IMR-90 (cell line): ENCODE measurements around the gene TRPC4AP. TPM values are rescaled to one million over a fixed set of nuclear protein-coding genes. Genes with fewer than 3 reads are reported as not detected.

ENCODE experiments used
- ATAC-seq: fragments of 200-7000 bp; cut with Tn5 transposase; 2 replicates; pipeline ENCODE4 v1.9.1; 2020; ENCODE audit warnings: low read depth, mild to moderate bottlenecking, moderate library complexity
- BruUV-seq: library from RNA; stranded (reverse); fragments of 400-500 nt; replicated peaks from 2 replicates; lab custom pipeline; 2021; lab: Mats Ljungman, UMichigan
- CTCF ChIA-PET: fragments of 300-600 bp; formaldehyde crosslinking; extraction: SDS; loops from one replicate; lab custom pipeline; 2021; ENCODE audit warnings: antibody characterized with exemption; lab: Yijun Ruan, JAX
- POLR2A ChIA-PET: fragments of 300-600 bp; sonication (Branson Sonifier 250); formaldehyde crosslinking; loops from one replicate; lab custom pipeline; 2022; ENCODE audit warnings: antibody characterized with exemption; ENCODE audit not compliant: unreplicated experiment; lab: Charles Lee
- DNase-seq: peaks from one replicate; pipeline ENCODE4 v3.0.0; 2013
- H2AFZ ChIP-seq: replicated peaks from 2 replicates; pipeline ENCODE3; 2013; ENCODE audit warnings: low read length, mild to moderate bottlenecking; ENCODE audit not compliant: poor library complexity
- H2AK5ac ChIP-seq: 2 replicates; pipeline ENCODE4 v1.6.1; 2013; ENCODE audit warnings: low read depth, low read length, inconsistent platforms
- H2AK9ac ChIP-seq: replicated peaks from 2 replicates; pipeline ENCODE3; 2013; ENCODE audit warnings: mild to moderate bottlenecking, low read depth, low read length, moderate library complexity; ENCODE audit not compliant: poor library complexity
- H2BK120ac ChIP-seq: 2 replicates; pipeline ENCODE4 v1.6.1; 2013; ENCODE audit warnings: low read depth, low read length, inconsistent platforms
- H2BK15ac ChIP-seq: 3 replicates; pipeline ENCODE4 v1.6.1; 2013; ENCODE audit warnings: low read depth, low read length, inconsistent platforms
- H2BK20ac ChIP-seq: 2 replicates; pipeline ENCODE4 v1.6.1; 2013; ENCODE audit warnings: low read depth, mild to moderate bottlenecking, inconsistent platforms, low read length, moderate library complexity
- H2BK5ac ChIP-seq: 2 replicates; pipeline ENCODE4 v1.6.1; 2013; ENCODE audit warnings: mild to moderate bottlenecking, low read depth, low read length, inconsistent platforms; ENCODE audit not compliant: poor library complexity, severe bottlenecking
- H3K14ac ChIP-seq: replicated peaks from 2 replicates; pipeline ENCODE4 v1.6.1; 2013; ENCODE audit warnings: low read depth, low read length, inconsistent platforms
- H3K18ac ChIP-seq: 2 replicates; pipeline ENCODE4 v1.6.1; 2013; ENCODE audit warnings: low read depth, low read length, control low read depth
- H3K23ac ChIP-seq: 2 replicates; pipeline ENCODE4 v1.6.1; 2013; ENCODE audit warnings: low read depth, low read length, inconsistent platforms
- H3K27ac ChIP-seq: 2 replicates; pipeline ENCODE4 v1.5.1; 2013; ENCODE audit warnings: mild to moderate bottlenecking, control low read depth, low read length; ENCODE audit not compliant: insufficient read depth
- H3K27me3 ChIP-seq: 2 replicates; pipeline ENCODE4 v1.6.1; 2013; ENCODE audit warnings: low read length; ENCODE audit not compliant: control insufficient read depth, insufficient read depth
- H3K36me3 ChIP-seq: 2 replicates; pipeline ENCODE4 v1.6.1; 2013; ENCODE audit warnings: low read length, mixed read lengths; ENCODE audit not compliant: control insufficient read depth, insufficient read depth
- H3K4ac ChIP-seq: 2 replicates; pipeline ENCODE4 v1.6.1; 2013; ENCODE audit warnings: low read depth, low read length, inconsistent platforms
- H3K4me1 ChIP-seq: 2 replicates; pipeline ENCODE4 v1.6.1; 2013; ENCODE audit warnings: low read length, mixed read lengths; ENCODE audit not compliant: control insufficient read depth, insufficient read depth
- H3K4me2 ChIP-seq: 2 replicates; pipeline ENCODE4 v1.6.1; 2013; ENCODE audit warnings: low read depth, mild to moderate bottlenecking, control low read depth, low read length, moderate library complexity
- H3K4me3 ChIP-seq: 2 replicates; pipeline ENCODE4 v1.5.1; 2013; ENCODE audit warnings: low read depth, mild to moderate bottlenecking, control low read depth, low read length, moderate library complexity; ENCODE audit not compliant: insufficient read depth
- H3K56ac ChIP-seq: 2 replicates; pipeline ENCODE4 v1.6.1; 2013; ENCODE audit warnings: low read length, inconsistent platforms; ENCODE audit not compliant: insufficient read depth; ENCODE audit errors: extremely low read depth
- H3K79me1 ChIP-seq, 2 experiments: 2 replicates each; pipeline ENCODE4 v1.6.1; 2013; ENCODE audit warnings: low read length in 2 of 2, inconsistent platforms in 1 of 2, low read depth in 1 of 2
- H3K9ac ChIP-seq: 2 replicates; pipeline ENCODE4 v1.6.1; 2013; ENCODE audit warnings: low read depth, low read length, control low read depth
- H3K9me1 ChIP-seq: 2 replicates; pipeline ENCODE4 v1.6.1; 2013; ENCODE audit warnings: low read length, inconsistent platforms; ENCODE audit not compliant: insufficient read depth
- H3K9me3 ChIP-seq: 2 replicates; pipeline ENCODE4 v1.6.1; 2013; ENCODE audit warnings: low read length; ENCODE audit not compliant: control insufficient read depth, insufficient read depth
- H4K20me1 ChIP-seq: 2 replicates; pipeline ENCODE4 v1.6.1; 2013; ENCODE audit warnings: low read length, inconsistent platforms; ENCODE audit not compliant: insufficient read depth
- H4K5ac ChIP-seq: 2 replicates; pipeline ENCODE4 v1.6.1; 2013; ENCODE audit warnings: mild to moderate bottlenecking, low read depth, low read length, control low read depth
- H4K8ac ChIP-seq, 2 experiments: 2 replicates each; pipeline ENCODE4 v1.6.1; 2013; ENCODE audit warnings: low read depth in 2 of 2, low read length in 2 of 2, control low read depth in 1 of 2, inconsistent platforms in 1 of 2
- H4K91ac ChIP-seq: 2 replicates; pipeline ENCODE4 v1.6.1; 2013; ENCODE audit warnings: low read depth, low read length, inconsistent platforms; ENCODE audit not compliant: insufficient read depth
- MAFK ChIP-seq: IDR thresholded peaks from 2 replicates; pipeline ENCODE4 v1.6.1; 2012; ENCODE audit warnings: low read depth, low read length, improper control_type of control experiment
- NFE2L2 ChIP-seq: fragments of 150-350 bp; IDR thresholded peaks from 2 replicates; pipeline ENCODE4 v1.6.1; 2016; ENCODE audit warnings: low read depth, mild to moderate bottlenecking, low read length
- RAD21 ChIP-seq: IDR thresholded peaks from 2 replicates; pipeline ENCODE4 v1.6.1; 2012; ENCODE audit warnings: low read length, improper control_type of control experiment
- RFX5 ChIP-seq: IDR thresholded peaks from 2 replicates; pipeline ENCODE4 v1.8.0; 2012; ENCODE audit warnings: low read depth, mild to moderate bottlenecking, low read length, moderate library complexity
- USF2 ChIP-seq: fragments of 150-350 bp; IDR thresholded peaks from 2 replicates; pipeline ENCODE4 v1.6.1; 2017; ENCODE audit warnings: mild to moderate bottlenecking, antibody characterized with exemption, low read length, low read depth
- WGBS, 2 experiments: methylation state at CpG; one replicate each; pipeline versions ENCODE4 v1.1.5 to v1.1.7; 2013; ENCODE audit warnings: missing lambda C conversion rate in 2 of 2; ENCODE audit not compliant: insufficient read length in 1 of 2; ENCODE audit errors: extremely low coverage in 2 of 2; 5-methylcytosine and 5-hydroxymethylcytosine counted together
- dilution Hi-C: fragments of 300-500 bp; cut with HindIII; formaldehyde crosslinking; loops from one replicate; pipeline ENCODE4 v1.14.3; 2018; ENCODE audit warnings: low sequenced_read_pairs; ENCODE audit not compliant: unreplicated experiment
- in situ Hi-C: fragments of 300-500 bp; cut with MboI; formaldehyde crosslinking; loops from 3 replicates; pipeline ENCODE4 v1.14.3; 2019; ENCODE audit warnings: low sequenced_read_pairs, inconsistent platforms, mixed read lengths
- intact Hi-C: fragments of 100-400 bp; cut with micrococcal nuclease; formaldehyde crosslinking; loops from 2 replicates; pipeline ENCODE4 v1.10.0; 2022
- polyA plus RNA-seq, 3 experiments: library from polyadenylated mRNA; depleted of rRNA; stranded (reverse); fragments of >200 nt; gene quantifications; 2 replicates each; pipeline ENCODE4 v1.2.3, GENCODE V29; 2012; ENCODE audit warnings: low replicate concordance in 1 of 3
- total RNA-seq: library from RNA; depleted of rRNA; stranded (reverse); fragments of >200 nt; gene quantifications from 2 replicates; pipeline ENCODE4 v1.2.3, GENCODE V29; 2012

Gene TRPC4AP
- total and polyA plus RNA-seq, 2 of the 4 experiments (the other 2 are of a cell fraction), result 41.0 to 81.0 TPM

GRCh38 chr20:35004749-35005462 lies 87.7 kb downstream of the TRPC4AP start:
- H4K91ac ChIP-seq, result no peak overlapping the region
- peaks cover 95% of the 10 kb centered on the region for H3K36me3 ChIP-seq
- no peak overlapping the region for H2AK5ac ChIP-seq
- no peak overlapping the region for H3K4me2 ChIP-seq
- H3K4me1 ChIP-seq, result no peaks in the 10 kb centered on the region
- H2AFZ ChIP-seq, result no peak overlapping the region
- intact Hi-C loops (loop anchor here (5.0 kb wide), 1 partner anchor 133 kb away; the partner anchor contains the start of gene GGT7), dilution Hi-C loops (no loop called here), in situ Hi-C loops (no loop called here)
- H3K4me3 ChIP-seq, result no peak overlapping the region
- H4K20me1 ChIP-seq, result peaks cover 20% of the 10 kb centered on the region; the same call in 1 of the 2 replicates
- no peak overlapping the region for H2BK5ac ChIP-seq
- H3K56ac ChIP-seq, result no peak overlapping the region
- ATAC-seq (no peak), DNase-seq (no peak)
- H2BK20ac ChIP-seq, result no peak overlapping the region
- BruUV-seq, result no TSS peak
- H3K4ac ChIP-seq, result no peak overlapping the region
- no peak overlapping the region for H3K9ac ChIP-seq
- ChIA-PET POLR2A (no interaction called here), CTCF (no interaction called here)
- no peak overlapping the region for H3K27ac ChIP-seq
- TF ChIP-seq RFX5, result no peak
- TF ChIP-seq USF2, result no peak
- no peak for TF ChIP-seq NFE2L2
- TF ChIP-seq MAFK, result no peak
- TF ChIP-seq RAD21, result no peak
- H3K18ac ChIP-seq, result no peak overlapping the region
- no peak overlapping the region for H4K8ac ChIP-seq
- H3K9me1 ChIP-seq, result 0 out of 2 replicates have a peak, but pooled peaks cover 4% of the 10 kb centered on the region
- no peak overlapping the region for H4K5ac ChIP-seq
- no peak overlapping the region for H3K23ac ChIP-seq
- no peak overlapping the region for H3K14ac ChIP-seq
- no peak overlapping the region for H2BK15ac ChIP-seq
- peaks cover 0 to 24% of the 10 kb centered on the region in 2 experiments; a peak in 2 of 4 replicates for H3K79me1 ChIP-seq
- H3K9me3 ChIP-seq, result no peaks in the 10 kb centered on the region
- WGBS, 2 experiments, result 95% methylated on average over 15 of the region's 20 CpGs; no CpG with 5 or more reads in 1 of the 2 experiments
- H2BK120ac ChIP-seq, result no peak overlapping the region
- no peak overlapping the region for H2AK9ac ChIP-seq
- no peaks in the 10 kb centered on the region for H3K27me3 ChIP-seq
